HG03108 (cell line): ENCODE results near the gene TAF6.
A peak's percentile ranks its signal among the peaks of the same experiment; 100 is the strongest.

Experiments used
- ATAC-seq: cut with Tn5 transposase; IDR thresholded peaks from one replicate; pipeline ENCODE4 v1.9.1; 2021; ENCODE audit warnings: moderate library complexity; ENCODE audit not compliant: unreplicated experiment

TAF6 gene

DNA sequence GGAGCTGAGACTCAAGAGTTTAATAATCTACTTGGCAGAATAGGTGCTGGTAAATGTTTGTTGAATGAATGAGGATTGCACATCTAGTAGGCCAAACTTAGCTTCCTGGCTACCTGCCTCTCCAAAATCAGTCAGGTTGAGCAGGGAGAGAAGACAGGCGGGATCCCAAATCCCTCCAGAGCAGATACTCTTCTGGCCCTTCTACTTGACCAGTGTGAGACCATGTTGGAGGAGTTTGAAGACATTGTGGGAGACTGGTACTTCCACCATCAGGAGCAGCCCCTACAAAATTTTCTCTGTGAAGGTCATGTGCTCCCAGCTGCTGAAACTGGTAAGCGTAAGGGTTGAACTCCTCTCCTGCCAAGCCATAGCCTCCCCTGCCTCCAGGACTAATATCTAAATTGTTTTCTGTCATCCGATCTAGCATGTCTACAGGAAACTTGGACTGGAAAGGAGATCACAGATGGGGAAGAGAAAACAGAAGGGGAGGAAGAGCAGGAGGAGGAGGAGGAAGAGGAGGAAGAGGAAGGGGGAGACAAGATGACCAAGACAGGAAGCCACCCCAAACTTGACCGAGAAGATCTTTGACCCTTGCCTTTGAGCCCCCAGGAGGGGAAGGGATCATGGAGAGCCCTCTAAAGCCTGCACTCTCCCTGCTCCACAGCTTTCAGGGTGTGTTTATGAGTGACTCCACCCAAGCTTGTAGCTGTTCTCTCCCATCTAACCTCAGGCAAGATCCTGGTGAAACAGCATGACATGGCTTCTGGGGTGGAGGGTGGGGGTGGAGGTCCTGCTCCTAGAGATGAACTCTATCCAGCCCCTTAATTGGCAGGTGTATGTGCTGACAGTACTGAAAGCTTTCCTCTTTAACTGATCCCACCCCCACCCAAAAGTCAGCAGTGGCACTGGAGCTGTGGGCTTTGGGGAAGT is 5.4 kb upstream of the TAF6 start:
- ATAC-seq: no peak

DNA sequence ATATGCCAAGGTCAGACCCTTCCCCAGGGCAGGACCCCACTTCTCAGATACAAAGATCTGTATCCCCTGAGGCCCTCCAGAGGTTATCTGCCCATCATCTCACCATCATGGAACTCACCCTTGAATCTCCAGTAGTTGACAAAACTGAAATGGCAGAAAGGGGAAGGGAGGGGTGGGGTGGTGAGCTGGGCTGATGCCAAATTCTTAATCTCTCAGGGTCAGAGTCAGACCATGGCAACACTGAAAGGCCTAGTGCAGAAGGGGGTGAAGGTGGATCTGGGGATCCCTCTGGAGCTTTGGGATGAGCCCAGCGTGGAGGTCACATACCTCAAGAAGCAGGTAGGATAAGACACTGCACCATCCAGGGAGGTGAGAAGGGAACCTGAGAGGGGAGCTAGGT is 3.4 kb upstream of the TAF6 start:
- ATAC-seq: no peak

GRCh38 chr7:100122067-100122466 is 2.9 kb upstream of the TAF6 start:
- ATAC-seq: no peak

- ATAC-seq: no peak
These were observed 1.5 kb upstream of the TAF6 start for GRCh38 chr7:100120733-100121036.

DNA sequence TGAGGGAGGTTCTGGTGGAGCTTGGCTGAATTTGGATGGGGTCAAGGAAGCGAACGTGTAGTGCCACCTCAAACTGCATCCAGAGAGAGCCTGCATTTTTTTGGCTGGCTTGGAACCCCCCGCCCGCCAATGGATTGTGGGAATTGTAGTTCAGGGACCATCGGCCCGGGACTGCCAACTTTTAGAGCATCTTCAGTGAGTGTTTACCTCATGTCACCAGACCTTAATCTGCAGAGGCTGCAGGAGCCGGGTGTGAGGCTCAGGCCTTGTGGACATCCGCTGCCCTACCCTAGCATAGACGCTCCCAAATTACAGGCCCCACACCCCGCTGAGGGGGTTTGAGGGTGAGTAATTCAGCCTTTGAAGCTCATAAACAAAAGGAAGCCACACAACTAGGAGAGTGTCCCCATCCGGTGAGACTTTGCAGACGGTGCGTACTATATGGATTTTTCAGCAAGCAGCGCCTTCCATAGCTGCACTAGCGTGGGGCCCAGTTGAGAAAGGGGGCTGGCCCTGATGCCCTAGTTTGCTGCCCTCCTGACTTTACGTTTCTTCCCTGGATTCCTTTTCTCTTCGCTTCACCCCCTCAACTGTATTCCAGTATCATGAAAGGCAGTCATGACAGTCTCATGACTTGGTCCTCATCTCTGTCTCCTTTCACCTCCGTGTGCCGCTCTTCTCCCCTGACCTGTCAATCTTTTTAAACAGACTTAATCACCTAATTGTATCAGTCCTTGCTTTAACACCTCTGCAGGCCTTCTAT is 993 bp upstream of the TAF6 start:
- ATAC-seq: peak; percentile 29

DNA sequence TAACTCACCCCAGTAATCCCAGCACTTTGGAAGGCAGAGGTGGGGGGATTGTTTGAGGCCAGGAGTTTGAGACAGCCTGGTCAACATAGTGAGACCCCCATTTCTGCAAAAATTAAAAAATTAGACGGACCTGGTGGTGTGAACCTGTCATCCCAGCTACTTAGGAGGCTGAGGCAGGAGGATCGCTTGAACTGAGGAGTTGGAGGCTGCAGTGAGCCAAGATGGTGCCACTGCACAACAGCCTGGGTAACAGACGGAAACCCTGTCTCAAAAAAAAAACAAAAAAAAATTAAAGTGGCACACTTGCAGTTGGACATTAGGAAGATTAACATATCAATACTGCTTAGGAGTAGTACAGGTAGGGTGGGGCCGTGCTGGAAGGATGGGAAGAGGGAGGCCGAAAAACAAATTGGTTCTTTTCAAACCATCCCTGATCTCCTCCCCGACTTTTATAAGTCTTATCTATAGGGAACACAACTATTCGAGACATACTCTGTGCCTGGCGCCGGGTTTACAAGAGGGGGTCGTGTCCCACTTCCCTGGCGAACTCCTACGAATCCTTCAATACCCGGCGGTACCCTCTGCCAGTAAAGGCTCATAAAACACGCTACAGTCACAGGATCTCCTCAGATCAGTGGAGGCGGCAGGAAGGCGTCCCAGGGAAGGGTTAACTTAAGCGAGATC is 628 bp downstream of the TAF6 start:
- no peak for ATAC-seq

DNA sequence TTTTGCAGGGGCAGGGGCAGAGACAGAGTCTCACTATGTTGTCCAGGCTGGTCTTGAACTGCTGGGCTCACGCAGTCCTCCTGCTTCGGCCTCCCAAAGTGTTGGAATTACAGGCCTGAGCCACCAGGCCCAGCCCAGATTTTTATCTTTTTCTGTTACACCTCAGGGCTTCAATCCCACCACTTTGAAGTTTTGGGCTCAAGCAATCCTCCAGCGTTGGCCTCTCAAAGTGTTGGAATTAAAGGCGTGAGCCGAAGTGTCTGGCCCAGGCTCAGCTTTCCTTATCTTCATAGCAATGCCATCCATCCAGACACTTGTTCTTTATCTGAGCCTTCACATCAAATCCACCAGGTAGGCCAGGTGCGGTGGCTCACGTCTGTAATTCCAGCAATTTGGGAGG is 4.1 kb downstream of the TAF6 start:
- ATAC-seq: no peak

DNA sequence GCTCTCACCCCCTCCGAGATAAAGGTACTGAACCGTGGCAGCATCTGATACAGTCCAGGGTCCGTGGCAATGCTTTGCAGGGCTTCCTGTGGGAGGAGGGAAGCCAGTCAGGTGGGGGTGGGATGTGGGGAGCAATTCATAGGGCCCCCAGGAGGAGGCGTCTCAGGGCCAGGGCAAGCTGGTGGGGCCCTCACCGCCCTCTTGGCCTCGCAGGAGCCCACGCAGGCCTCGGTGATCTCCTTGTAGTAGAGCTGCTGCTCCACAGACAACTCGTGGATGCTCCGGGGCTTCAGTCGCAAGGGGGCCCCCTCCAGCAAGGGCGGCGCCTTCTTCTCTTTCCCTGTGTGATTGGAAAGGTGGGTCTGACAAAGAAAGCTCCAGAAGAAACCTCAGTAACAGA is 7.2 kb downstream of the TAF6 start:
- no peak for ATAC-seq

DNA sequence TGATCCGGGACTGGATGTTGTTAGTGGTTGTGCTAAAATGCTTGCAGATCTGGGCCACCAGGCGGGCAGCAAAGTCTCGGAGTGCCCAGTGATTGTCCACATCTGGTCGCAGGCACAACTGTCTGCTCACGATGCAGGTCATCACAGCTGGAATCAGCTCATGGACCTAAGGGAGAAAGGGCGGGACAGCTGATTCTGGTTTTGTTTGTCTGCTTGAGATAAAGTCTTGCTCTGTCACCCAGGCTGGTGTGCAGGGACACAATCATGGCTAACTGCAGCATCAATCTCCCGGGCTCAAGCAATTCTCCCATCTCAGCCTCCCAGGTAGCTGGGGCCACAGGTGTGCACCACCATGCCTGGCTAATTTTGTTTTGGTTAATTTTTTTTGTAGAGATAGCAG is 8.0 kb downstream of the TAF6 start:
- ATAC-seq: no peak

DNA sequence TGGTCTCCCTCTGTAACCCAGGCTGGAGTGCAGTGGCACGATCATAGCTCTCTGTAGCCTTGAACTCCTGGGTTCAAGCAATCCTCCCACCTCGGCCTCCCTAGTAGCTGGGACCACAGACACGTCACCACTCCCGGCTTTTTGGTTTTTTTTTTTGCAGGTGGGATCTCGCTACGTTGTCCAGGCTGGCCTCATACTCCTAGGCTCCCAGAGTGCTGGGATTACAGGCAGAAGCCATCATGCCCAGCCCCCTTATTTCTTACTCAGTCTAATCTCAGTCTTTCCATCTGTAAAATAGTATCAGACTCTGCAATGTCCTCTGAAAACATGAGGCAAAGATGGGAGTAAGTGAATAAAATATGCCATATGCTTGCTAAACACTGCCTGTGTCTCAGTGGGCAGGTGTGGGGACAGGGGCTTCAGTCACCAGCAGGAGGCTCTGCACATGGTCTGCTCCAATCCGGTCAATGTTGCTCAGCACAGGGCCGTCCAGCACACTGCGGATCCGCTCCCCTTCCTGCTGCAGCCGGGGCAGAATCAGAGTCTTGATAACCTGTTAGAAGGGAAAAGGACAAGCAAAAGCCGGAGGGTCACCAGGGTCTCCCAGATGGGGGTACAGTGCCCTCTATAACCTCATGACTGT is 9.5 kb downstream of the TAF6 start:
- ATAC-seq: no peak

DNA sequence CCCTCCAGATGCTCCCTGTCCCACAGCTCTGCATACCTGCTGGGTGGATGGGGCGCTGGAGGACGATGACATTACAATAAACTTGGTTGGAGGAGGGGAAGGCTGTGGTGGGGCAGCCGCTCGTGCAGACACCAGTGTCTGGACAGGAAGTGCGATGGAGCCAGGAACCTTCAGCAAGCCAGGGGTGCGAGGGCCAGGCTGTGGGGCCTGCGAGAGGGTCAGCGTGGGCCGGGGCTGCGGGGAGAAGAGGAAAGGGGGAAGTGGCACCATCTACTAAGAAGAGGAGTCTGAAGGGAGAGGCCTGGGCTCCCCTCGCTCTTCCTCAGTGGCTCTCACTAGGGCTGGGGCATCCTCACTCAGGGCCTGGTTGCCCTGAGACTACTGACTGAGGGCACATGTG is 11.3 kb downstream of the TAF6 start:
- no peak for ATAC-seq

- ATAC-seq: no peak
These were observed 11.9 kb downstream of the TAF6 start for GRCh38 chr7:100107125-100107737.

GRCh38 chr7:100106633-100107032 is 12.5 kb downstream of the TAF6 start:
- no peak for ATAC-seq

DNA sequence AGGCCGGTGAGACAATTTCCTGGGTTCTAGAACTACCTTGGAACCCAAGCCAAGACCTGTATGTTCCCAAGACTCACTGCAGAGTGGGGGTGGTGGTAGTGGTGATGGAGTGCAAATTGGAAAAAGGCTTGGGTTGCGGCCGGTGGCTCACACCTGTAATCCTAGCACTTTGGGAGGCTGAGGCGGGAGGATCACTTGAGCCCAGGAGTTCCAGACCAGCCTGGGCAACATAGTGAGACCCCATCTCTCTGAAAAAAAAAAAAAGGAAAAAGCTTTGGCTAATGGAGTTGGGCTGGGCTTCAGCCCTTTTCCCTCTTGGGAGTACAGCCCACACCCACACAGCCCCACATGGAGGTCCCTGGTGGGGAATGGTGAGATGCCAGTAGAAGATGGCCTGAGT is 13.6 kb downstream of the TAF6 start:
- no peak for ATAC-seq

- ATAC-seq: no peak
These were observed 16.0 kb downstream of the TAF6 start for GRCh38 chr7:100102950-100103840.

- peak; percentile 86 for ATAC-seq
These were observed 17.9 kb downstream of the TAF6 start, which contains the start of the genes AP4M1 and MCM7 for GRCh38 chr7:100101016-100101862. Gene AP4M1, plus strand, starts transcription at chr7:100101643. Its CDS starts 72 bp downstream, at chr7:100101715. Gene MCM7, minus strand, starts transcription at chr7:100101397. Its CDS starts 103 bp downstream, at chr7:100101294.

DNA sequence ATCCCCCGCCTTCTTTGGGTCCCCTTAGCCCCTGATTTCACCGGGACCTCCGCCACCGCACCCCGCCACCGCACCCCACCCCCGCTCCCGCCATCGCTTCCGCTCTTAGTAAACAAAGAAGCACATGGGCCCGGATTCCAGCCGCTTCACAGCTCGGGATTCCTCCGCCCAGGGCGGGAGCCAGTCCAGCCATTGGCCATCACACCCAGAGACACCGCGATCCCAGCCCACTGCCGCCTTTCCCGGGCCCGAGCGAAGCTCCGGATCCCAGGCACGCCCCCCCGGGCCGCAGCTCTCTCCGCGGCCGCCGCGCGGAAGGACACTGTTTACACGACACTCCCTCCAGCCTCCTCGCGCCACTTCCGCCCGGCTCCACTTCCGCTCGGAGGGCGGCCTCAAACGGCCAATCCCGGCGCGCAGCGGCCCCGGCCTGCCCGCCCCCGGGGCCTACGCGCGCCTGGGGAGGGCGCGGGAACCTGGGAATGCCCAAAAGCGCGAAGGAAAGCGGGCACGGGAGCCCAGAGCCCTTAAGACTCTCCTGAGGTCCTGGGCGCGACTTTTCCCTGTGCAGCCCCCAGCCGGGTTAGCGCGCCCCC is 18.6 kb downstream of the TAF6 start:
- ATAC-seq: peak; percentile 62

- ATAC-seq: no peak
These were observed 19.7 kb downstream of the TAF6 start for GRCh38 chr7:100099452-100099851.
